MM.1S (cell line): ENCODE data around the gene ABCD1.
"Not testable (repeated sequence)": the region's sequence is repeated elsewhere in the genome, so short reads cannot be mapped to it uniquely, and the experiment has no call there.

ENCODE experiments used
- DNase-seq: peaks from one replicate; pipeline ENCODE4 v3.0.0-alpha.2; 2015
- H2AFZ ChIP-seq: fragments of 300-600 bp; sonication (generic); 2 replicates; pipeline ENCODE4 v1.6.0; 2016; ENCODE audit warnings: antibody characterized with exemption, low read length
- H3F3A ChIP-seq: fragments of 300-600 bp; sonication (generic); 2 replicates; pipeline ENCODE4 v1.6.1; 2016; ENCODE audit warnings: mild to moderate bottlenecking, antibody characterized with exemption, low read length, moderate library complexity, mixed read lengths; ENCODE audit not compliant: insufficient read depth
- H3K27ac ChIP-seq: fragments of 300-600 bp; sonication (generic); 2 replicates; pipeline ENCODE4 v1.5.1; 2016; ENCODE audit warnings: mild to moderate bottlenecking, low read length
- H3K27me3 ChIP-seq: fragments of 300-600 bp; sonication (generic); replicated peaks from 2 replicates; pipeline ENCODE4 v1.6.0; 2016; ENCODE audit warnings: low read length; ENCODE audit not compliant: insufficient read depth
- H3K36me3 ChIP-seq: fragments of 300-600 bp; sonication (generic); replicated peaks from 2 replicates; pipeline ENCODE4 v1.6.1; 2016; ENCODE audit warnings: mild to moderate bottlenecking, low read length, mixed read lengths; ENCODE audit not compliant: insufficient read depth
- H3K4me1 ChIP-seq: fragments of 300-600 bp; sonication (generic); 2 replicates; pipeline ENCODE4 v1.6.1; 2016; ENCODE audit warnings: low read length, mixed read lengths
- H3K4me2 ChIP-seq: fragments of 300-600 bp; sonication (generic); 2 replicates; pipeline ENCODE4 v1.6.0; 2016; ENCODE audit warnings: low read depth, low read length
- H3K4me3 ChIP-seq: fragments of 300-600 bp; sonication (generic); 2 replicates; pipeline ENCODE4 v1.5.1; 2016; ENCODE audit warnings: low read length, mixed read lengths
- H3K79me2 ChIP-seq: fragments of 300-600 bp; sonication (generic); 2 replicates; pipeline ENCODE4 v1.6.1; 2016; ENCODE audit warnings: mixed run types, low read length, mixed read lengths
- H3K9ac ChIP-seq: fragments of 300-600 bp; sonication (generic); 2 replicates; pipeline ENCODE4 v1.6.1; 2016; ENCODE audit warnings: low read length, mixed read lengths
- H3K9me2 ChIP-seq: fragments of 300-600 bp; sonication (generic); replicated peaks from 2 replicates; pipeline ENCODE4 v1.6.1; 2016; ENCODE audit warnings: mild to moderate bottlenecking, low read length, mixed read lengths; ENCODE audit not compliant: insufficient read depth
- H3K9me3 ChIP-seq: fragments of 300-600 bp; sonication (generic); replicated peaks from 2 replicates; pipeline ENCODE4 v1.6.1; 2016; ENCODE audit warnings: mild to moderate bottlenecking, low read length, mixed read lengths; ENCODE audit not compliant: insufficient read depth
- H4K20me1 ChIP-seq: fragments of 300-600 bp; sonication (generic); 2 replicates; pipeline ENCODE4 v1.6.1; 2016; ENCODE audit warnings: mild to moderate bottlenecking, low read length, moderate library complexity, mixed read lengths; ENCODE audit not compliant: insufficient read depth
- EZH2 ChIP-seq: fragments of 300-600 bp; sonication (generic); optimal IDR thresholded peaks from 2 replicates; pipeline ENCODE3; 2017; ENCODE audit warnings: low read depth, mild to moderate bottlenecking, antibody characterized with exemption, low read length, mixed read lengths
- EZH2phosphoT487 ChIP-seq: fragments of 300-600 bp; sonication (generic); IDR thresholded peaks from 2 replicates; pipeline ENCODE4 v1.6.1; 2018; ENCODE audit warnings: antibody characterized with exemption, low read length
- TF ChIP-seq, protein P1 (sequence below): fragments of 300-600 bp; sonication (generic); IDR thresholded peaks from 2 replicates; pipeline ENCODE4 v1.5.1; 2016; ENCODE audit warnings: antibody characterized with exemption, low read length, mixed read lengths

The ABCD1 gene

DNA sequence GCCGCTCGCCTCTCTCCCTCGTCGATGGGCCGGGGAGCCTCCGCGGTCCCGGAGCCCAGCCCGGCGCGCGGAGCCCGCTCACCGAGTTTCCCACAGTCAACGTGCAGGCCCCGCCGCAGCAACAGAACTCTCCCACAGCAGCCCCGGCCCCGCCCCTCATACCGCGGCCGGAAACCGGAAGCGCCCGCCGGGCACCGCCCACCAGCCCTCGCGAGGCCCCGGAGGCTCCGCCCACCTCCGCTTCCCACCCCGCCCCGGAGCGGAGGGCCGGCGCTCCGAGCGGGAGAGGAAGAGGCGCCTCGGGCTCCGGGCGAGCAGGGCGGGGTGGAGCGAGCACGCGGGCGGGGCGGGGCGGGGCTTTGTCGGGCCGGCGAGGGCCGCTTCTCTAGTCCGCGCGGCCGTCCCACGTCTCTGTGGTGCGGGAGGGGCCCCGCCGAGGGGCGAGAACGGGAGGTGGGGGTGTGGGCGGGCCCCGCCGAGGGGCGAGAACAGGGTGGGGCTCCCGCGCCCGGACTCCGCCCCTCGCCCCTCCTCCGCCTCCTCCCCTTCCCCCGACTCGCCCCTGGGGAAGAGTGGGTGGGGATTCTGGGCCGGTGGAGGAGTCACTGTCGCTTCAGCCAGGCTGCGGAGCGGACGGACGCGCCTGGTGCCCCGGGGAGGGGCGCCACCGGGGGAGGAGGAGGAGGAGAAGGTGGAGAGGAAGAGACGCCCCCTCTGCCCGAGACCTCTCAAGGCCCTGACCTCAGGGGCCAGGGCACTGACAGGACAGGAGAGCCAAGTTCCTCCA lies at the start of gene ABCD1, which contains the start of gene BCAP31:
ABCD1 (plus strand) TSS at position 605 of the 787 bp plus-strand sequence. CDS start 411 bp downstream, outside the sequence.
BCAP31 (minus strand) TSS at position 136 of the 787 bp plus-strand sequence. CDS start 1,143 bp downstream, outside the sequence.
- Histone ChIP-seq H2AFZ (0 out of 2 replicates have a peak within 1 kb of the TSS, but pooled peaks have one; percentile 31), H3K27ac (peak within 1 kb of the TSS; percentile 59; the same call in 1 of the 2 replicates), H3K9ac (peak within 1 kb of the TSS; percentile 71), H3K79me2 (peaks cover 41% of the 10 kb centered on the region), H3K27me3 (no peaks in the 10 kb centered on the region), H4K20me1 (no peaks in the 10 kb centered on the region), H3K9me3 (no peaks in the 10 kb centered on the region), H3K4me3 (peak within 1 kb of the TSS; percentile 69), H3F3A (no peaks in the 10 kb centered on the region), H3K4me2 (peak within 1 kb of the TSS; percentile 92), H3K4me1 (peaks cover 17% of the 10 kb centered on the region), H3K9me2 (no peaks in the 10 kb centered on the region), H3K36me3 (0 out of 2 replicates have a peak, but pooled peaks cover 2% of the 10 kb centered on the region)
- no peak for TF ChIP-seq EZH2
- peak; percentile 85 for DNase-seq

DNA sequence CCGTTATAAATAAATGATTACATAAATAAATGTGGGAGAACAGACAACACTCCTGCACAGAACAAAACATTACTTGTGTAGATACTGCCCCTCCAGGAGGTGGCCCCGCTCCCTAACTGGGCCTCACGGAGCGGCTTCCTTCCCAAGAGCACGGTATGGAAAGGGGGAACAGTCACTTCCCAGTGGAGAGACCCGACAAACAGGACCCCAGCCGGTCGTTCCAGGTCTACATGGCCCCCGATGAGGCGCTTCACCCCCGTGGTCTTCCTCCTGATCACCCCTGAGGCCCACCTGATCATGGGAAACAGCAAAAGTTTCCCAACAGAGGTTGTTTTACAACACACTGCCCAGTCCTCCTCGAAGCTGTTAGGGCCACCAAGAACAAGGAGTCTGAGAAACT lies 43.5 kb upstream of the ABCD1 start:
- H3K27ac ChIP-seq: no peak overlapping the region
- H2AFZ ChIP-seq: no peak overlapping the region
- no peak overlapping the region for H3K4me2 ChIP-seq
- H3K9ac ChIP-seq: no peak overlapping the region
- no peak for TF ChIP-seq EZH2phosphoT487
- TF ChIP-seq, protein P1, sequence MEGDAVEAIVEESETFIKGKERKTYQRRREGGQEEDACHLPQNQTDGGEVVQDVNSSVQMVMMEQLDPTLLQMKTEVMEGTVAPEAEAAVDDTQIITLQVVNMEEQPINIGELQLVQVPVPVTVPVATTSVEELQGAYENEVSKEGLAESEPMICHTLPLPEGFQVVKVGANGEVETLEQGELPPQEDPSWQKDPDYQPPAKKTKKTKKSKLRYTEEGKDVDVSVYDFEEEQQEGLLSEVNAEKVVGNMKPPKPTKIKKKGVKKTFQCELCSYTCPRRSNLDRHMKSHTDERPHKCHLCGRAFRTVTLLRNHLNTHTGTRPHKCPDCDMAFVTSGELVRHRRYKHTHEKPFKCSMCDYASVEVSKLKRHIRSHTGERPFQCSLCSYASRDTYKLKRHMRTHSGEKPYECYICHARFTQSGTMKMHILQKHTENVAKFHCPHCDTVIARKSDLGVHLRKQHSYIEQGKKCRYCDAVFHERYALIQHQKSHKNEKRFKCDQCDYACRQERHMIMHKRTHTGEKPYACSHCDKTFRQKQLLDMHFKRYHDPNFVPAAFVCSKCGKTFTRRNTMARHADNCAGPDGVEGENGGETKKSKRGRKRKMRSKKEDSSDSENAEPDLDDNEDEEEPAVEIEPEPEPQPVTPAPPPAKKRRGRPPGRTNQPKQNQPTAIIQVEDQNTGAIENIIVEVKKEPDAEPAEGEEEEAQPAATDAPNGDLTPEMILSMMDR: no peak
- TF ChIP-seq EZH2: no peak
- H3F3A ChIP-seq: no peaks in the 10 kb centered on the region
- H4K20me1 ChIP-seq: no peaks in the 10 kb centered on the region
- no peaks in the 10 kb centered on the region for H3K9me2 ChIP-seq
- no peak for DNase-seq
- H3K36me3 ChIP-seq: no peaks in the 10 kb centered on the region
- peaks cover 5% of the 10 kb centered on the region; the same call in 1 of the 2 replicates for H3K27me3 ChIP-seq
- no peaks in the 10 kb centered on the region for H3K9me3 ChIP-seq
- no peak overlapping the region for H3K4me3 ChIP-seq
- H3K4me1 ChIP-seq: no peaks in the 10 kb centered on the region
- H3K79me2 ChIP-seq: no peaks in the 10 kb centered on the region

DNA sequence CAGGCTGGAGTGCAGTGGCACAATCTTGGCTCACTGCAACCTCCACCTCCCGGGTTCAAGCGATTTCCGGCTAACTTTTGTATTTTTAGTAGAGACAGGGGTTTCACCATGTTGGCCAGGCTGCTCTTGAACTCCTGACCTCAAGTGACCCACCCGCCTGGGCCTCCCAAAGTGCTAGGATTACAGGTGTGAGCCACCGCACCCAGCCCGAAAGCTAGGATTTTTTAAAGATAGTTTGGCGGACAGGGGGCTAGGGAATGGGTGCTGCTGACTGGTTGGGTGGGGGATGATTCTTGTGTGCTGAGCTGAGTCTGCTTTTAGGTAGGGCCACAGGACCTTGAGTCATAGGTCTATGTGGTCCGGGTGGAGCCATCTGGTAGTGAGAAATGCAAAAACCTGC lies 41.2 kb upstream of the ABCD1 start:
- not testable (repeated sequence) for H3K36me3 ChIP-seq, H4K20me1 ChIP-seq, H2AFZ ChIP-seq, H3K9ac ChIP-seq, H3K4me1 ChIP-seq, H3K4me2 ChIP-seq, H3K9me3 ChIP-seq, H3K4me3 ChIP-seq, H3K27ac ChIP-seq, H3F3A ChIP-seq, H3K27me3 ChIP-seq, H3K79me2 ChIP-seq, DNase-seq, H3K9me2 ChIP-seq

DNA sequence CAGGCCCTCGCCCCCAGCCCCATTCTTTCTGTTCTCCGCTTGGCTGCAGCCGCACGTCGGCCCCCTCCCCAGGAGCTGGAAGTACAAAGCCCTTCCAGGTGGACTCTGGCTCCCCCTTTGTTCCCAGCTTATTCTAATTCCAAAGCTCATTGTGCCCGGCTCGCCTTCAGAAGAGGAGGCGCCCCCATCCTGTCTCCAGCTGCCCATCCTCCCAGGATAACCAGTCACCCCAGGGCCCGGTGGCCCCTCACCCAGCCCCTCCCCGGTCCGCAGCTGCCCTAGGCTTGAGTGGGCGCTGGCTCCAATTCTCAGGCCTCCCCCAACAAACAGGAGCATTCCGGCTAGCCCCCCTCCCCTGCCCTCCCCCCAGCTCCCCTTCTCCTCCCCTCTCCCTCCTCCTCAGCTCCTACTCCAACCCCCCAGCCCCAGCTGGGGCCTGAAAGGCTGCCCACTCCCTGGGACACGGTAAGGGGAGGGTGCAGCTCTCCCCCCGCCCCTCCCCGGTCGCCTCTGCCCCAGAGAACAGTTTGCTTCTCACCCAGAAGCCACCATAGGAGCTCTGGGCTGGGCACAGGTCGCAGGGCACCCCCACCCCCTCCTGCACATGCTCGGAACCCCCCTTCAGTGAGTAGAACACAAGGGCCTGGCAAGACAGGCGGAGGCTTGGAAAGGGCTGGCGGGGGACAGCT lies 40.0 kb upstream of the ABCD1 start:
- Histone ChIP-seq H3K79me2 (no peaks in the 10 kb centered on the region), H3K4me2 (no peak overlapping the region), H4K20me1 (no peaks in the 10 kb centered on the region), H3K9me2 (no peaks in the 10 kb centered on the region), H3K36me3 (no peaks in the 10 kb centered on the region), H3K9ac (no peak overlapping the region), H2AFZ (no peak overlapping the region), H3K27ac (no peak overlapping the region), H3K9me3 (no peaks in the 10 kb centered on the region), H3K4me1 (no peaks in the 10 kb centered on the region), H3F3A (no peaks in the 10 kb centered on the region), H3K4me3 (no peak overlapping the region), H3K27me3 (peaks cover 5% of the 10 kb centered on the region; the same call in 1 of the 2 replicates)
- TF ChIP-seq, protein P1: no peak
- TF ChIP-seq EZH2: no peak
- DNase-seq: no peak
